Left ventricle myocardium inferior (tissue), 1 donor: ENCODE data around the gene HOXB6. TPM values are rescaled to one million over a fixed set of nuclear protein-coding genes. Genes with fewer than 3 reads are reported as not detected.

Experiments
- DNase-seq: peaks from one replicate; pipeline ENCODE4 v3.0.0-alpha.2; 2020
- H3K27ac ChIP-seq: fragments of 200-600 bp; replicated peaks from 2 replicates; pipeline ENCODE4 v1.8.0; 2021
- H3K27me3 ChIP-seq: fragments of 200-600 bp; 2 replicates; pipeline ENCODE4 v1.8.0; 2021; ENCODE audit warnings: low read depth
- H3K36me3 ChIP-seq: fragments of 200-600 bp; 2 replicates; pipeline ENCODE4 v1.8.0; 2021
- H3K4me1 ChIP-seq: fragments of 200-600 bp; 2 replicates; pipeline ENCODE4 v1.8.0; 2021
- H3K4me3 ChIP-seq: fragments of 200-600 bp; 2 replicates; pipeline ENCODE4 v1.8.0; 2021; ENCODE audit warnings: mild to moderate bottlenecking, moderate library complexity
- H3K9me3 ChIP-seq: fragments of 200-600 bp; replicated peaks from 2 replicates; pipeline ENCODE4 v1.8.0; 2021
- intact Hi-C: fragments of 100-400 bp; cut with micrococcal nuclease; formaldehyde crosslinking; loops from one replicate; pipeline ENCODE4 v1.11.0; 2022
- total RNA-seq: library from RNA; stranded (reverse); fragmentation: NEBNext Ultra II Directional; extraction: Animal tissue kit (Norgen Biotek cat#: 25700); gene quantifications from one replicate; pipeline ENCODE4 v1.2.1, GENCODE V29; 2021
- TF ChIP-seq, protein P1 (sequence below): fragments of 200-600 bp; IDR thresholded peaks from 2 replicates; pipeline ENCODE4 v1.8.0; 2021; ENCODE audit warnings: antibody characterized with exemption, mild to moderate bottlenecking, borderline replicate concordance
- donor health status: DM: no; HTN: yes; CAD: no; lungs with severe emphysema.

The HOXB6 gene
- total RNA-seq, 1 donor from 2014 or later = 0.66 TPM

DNA sequence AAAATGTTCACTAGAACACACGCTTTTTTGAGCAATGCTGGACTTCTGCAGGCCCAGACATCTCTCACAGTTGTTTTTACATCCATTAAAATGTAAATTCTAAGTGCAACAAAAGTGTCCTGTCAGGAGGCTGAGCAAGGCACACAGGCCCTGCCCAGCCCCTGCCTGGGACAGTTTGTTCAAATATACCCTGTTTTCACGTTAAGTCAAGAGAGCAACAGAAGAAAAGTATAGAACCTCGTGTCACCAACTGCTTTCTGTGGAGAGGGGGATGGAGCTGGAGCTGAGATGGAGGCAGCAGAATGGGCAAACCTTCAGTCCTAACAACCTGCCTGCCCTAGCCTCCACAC lies 55.5 kb downstream of the HOXB6 start:
- Histone ChIP-seq H3K27ac (no peak overlapping the region), H3K36me3 (no peaks in the 10 kb centered on the region), H3K4me1 (peaks cover 24% of the 10 kb centered on the region), H3K9me3 (no peaks in the 10 kb centered on the region), H3K4me3 (no peak overlapping the region), H3K27me3 (peaks cover 100% of the 10 kb centered on the region)
- intact Hi-C loops = no loop called here
- DNase-seq = no peak
- TF ChIP-seq, protein P1, sequence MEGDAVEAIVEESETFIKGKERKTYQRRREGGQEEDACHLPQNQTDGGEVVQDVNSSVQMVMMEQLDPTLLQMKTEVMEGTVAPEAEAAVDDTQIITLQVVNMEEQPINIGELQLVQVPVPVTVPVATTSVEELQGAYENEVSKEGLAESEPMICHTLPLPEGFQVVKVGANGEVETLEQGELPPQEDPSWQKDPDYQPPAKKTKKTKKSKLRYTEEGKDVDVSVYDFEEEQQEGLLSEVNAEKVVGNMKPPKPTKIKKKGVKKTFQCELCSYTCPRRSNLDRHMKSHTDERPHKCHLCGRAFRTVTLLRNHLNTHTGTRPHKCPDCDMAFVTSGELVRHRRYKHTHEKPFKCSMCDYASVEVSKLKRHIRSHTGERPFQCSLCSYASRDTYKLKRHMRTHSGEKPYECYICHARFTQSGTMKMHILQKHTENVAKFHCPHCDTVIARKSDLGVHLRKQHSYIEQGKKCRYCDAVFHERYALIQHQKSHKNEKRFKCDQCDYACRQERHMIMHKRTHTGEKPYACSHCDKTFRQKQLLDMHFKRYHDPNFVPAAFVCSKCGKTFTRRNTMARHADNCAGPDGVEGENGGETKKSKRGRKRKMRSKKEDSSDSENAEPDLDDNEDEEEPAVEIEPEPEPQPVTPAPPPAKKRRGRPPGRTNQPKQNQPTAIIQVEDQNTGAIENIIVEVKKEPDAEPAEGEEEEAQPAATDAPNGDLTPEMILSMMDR = no peak

DNA sequence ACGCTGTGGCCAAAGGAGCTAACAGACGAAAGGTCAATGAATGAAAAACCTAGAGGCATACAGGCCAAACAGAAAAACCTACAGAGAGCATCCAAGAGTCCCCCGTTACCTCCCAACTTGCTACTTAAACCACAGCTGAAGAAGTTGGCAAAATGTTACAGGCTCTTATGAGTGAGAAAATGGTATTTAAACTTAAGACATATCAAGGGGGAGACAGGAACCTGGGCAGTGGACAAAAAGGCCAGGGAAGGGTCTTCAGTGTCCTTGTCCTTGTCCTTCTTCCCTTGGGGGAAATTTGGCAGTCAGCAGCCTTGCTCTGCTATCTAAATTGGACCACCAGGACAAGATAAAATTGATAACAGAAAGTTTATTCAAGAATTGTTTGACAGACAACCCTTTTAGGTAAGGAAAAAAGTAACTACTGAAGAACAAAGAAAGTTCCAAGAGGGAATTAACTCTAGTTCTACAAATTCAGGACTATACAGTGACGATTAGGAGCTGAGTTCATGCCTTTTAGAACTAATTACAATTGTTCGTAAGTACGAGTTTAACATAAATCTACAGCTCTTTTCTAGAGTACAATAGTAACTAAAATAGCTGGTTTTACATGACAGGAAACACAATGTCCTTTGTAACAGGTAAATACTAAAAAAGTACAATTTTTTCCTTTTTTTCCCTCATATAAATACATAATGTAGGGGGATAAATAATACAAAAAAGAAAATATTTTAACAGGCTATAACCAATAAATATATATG lies 56.1 kb downstream of the HOXB6 start:
- intact Hi-C loops = no loop called here
- no peak for DNase-seq
- peaks cover 23% of the 10 kb centered on the region for H3K4me1 ChIP-seq
- H3K27me3 ChIP-seq = peaks cover 100% of the 10 kb centered on the region
- H3K4me3 ChIP-seq = peak overlapping the region; percentile 35
- peak overlapping the region; percentile 90 for H3K27ac ChIP-seq
- TF ChIP-seq, protein P1 = no peak
- no peaks in the 10 kb centered on the region for H3K36me3 ChIP-seq
- no peaks in the 10 kb centered on the region for H3K9me3 ChIP-seq

DNA sequence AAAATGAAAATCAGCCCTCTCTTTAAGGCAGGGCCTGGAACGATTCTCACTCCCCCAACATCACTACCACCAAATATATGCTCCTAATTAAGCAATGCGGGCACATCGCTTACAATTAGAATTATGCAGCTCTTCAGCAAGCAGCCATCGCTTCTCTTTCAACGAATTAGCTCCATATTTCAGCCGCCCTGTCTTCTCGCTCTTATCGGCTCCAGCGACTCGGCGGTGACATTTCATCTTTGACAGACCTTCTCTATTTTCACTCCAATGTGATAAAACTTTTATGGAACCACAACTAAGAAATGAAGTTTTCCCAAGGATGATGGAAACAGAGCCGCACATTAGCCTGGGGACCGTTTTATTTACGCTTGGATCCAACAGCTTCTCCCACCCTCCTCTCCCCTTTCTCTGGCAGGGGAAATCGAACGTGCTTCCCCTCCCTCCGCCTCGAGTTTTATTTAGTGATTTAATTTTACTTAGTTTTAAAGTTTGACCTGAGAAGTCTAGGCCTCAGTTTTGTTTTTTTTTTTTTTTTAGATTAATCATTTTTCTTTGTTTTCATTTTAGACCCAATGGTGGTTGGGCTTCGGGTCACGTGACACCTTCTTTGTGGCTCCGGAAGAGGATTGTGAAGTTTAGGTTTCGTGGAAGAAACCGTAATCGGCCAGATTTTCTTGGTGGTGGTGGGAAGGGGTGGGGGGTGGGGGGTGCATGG lies 56.8 kb downstream of the HOXB6 start:
- Histone ChIP-seq H3K9me3 (no peaks in the 10 kb centered on the region), H3K36me3 (no peaks in the 10 kb centered on the region), H3K4me1 (peaks cover 30% of the 10 kb centered on the region), H3K27me3 (peaks cover 100% of the 10 kb centered on the region), H3K4me3 (peak overlapping the region; percentile 35), H3K27ac (peak overlapping the region; percentile 90)
- TF ChIP-seq, protein P1 = no peak
- intact Hi-C loops = no loop called here
- no peak for DNase-seq

DNA sequence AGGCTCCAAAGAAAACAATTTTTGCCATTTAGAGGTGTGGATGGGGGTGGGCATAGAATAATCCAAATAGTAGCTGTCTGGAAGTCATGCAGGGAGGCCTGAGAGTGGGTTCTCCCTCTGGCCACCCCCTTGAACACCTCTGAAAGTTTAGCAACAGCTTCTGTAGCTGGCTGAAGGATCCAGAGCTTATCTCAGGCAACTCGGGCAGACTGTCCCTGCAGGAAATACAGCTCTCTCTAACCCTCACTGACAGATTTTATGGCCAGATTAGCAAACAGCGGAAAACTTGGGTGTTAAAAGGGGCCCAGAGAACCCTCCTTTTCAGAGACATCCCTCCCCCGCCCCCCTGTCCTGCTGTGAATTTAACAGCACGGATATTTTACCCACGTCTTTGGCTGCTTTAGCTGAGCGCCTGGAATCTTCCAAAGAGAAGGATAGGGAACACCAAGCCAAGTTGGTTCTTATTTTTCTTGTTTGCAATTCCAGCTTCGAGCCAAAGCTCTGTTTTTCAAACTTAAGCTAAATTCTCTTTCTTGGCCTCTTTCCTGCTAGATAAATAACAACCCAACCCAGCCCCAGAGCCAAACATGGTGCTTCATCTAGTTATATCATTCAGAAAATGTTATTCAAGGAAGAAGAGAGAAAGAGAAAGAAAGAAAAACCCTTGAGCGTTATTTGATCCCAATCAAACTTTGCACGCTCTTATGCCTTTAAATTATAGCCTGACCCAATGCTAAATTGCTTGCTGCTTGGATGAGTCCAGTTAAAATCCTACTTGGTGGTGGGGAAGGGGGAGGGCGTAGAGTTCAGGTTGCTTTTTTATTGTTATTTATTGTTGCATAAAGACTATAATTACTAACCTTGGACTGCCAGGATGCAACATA lies 57.6 kb downstream of the HOXB6 start:
- H3K4me1 ChIP-seq = peaks cover 33% of the 10 kb centered on the region
- H3K27ac ChIP-seq = peak overlapping the region; percentile 90
- no peaks in the 10 kb centered on the region for H3K36me3 ChIP-seq
- DNase-seq = no peak
- intact Hi-C loops = no loop called here
- no peaks in the 10 kb centered on the region for H3K9me3 ChIP-seq
- peaks cover 100% of the 10 kb centered on the region for H3K27me3 ChIP-seq
- TF ChIP-seq, protein P1 = no peak
- peak overlapping the region; percentile 35 for H3K4me3 ChIP-seq

GRCh38 chr17:48546137-48546923 lies 58.5 kb downstream of the HOXB6 start:
- Histone ChIP-seq H3K27me3 (peaks cover 100% of the 10 kb centered on the region), H3K4me3 (peak overlapping the region; percentile 35), H3K36me3 (no peaks in the 10 kb centered on the region), H3K4me1 (peaks cover 40% of the 10 kb centered on the region), H3K9me3 (no peaks in the 10 kb centered on the region), H3K27ac (peak overlapping the region; percentile 90)
- DNase-seq = no peak
- intact Hi-C loops = no loop called here
- TF ChIP-seq, protein P1 = no peak
